AG09309 (cell line): ENCODE measurements around the gene ALDH16A1.

ENCODE experiments used
- DNase-seq: peaks from one replicate; pipeline ENCODE4 v3.0.0-alpha.2; 2010; ENCODE audit warnings: low read depth
- H3K4me3 ChIP-seq: 2 replicates; pipeline ENCODE4 v1.5.1; 2011; ENCODE audit warnings: mild to moderate bottlenecking, low read depth, low read length, moderate library complexity; ENCODE audit not compliant: control insufficient read depth
- CTCF ChIP-seq: IDR thresholded peaks from 2 replicates; pipeline ENCODE4 v1.5.1; 2011; ENCODE audit warnings: mild to moderate bottlenecking, low read depth, low read length, inconsistent platforms; ENCODE audit not compliant: insufficient read depth, control insufficient read depth; ENCODE audit errors: missing control alignments

The ALDH16A1 gene

GRCh38 chr19:49434907-49435583 is 18.0 kb upstream of the ALDH16A1 start:
- DNase-seq = no peak
- no peak overlapping the region for H3K4me3 ChIP-seq
- TF ChIP-seq CTCF = no peak

GRCh38 chr19:49435670-49436069 is 17.4 kb upstream of the ALDH16A1 start:
- TF ChIP-seq CTCF = no peak
- no peak overlapping the region for H3K4me3 ChIP-seq
- DNase-seq = no peak

GRCh38 chr19:49436381-49437017 is 16.5 kb upstream of the ALDH16A1 start:
- no peak for DNase-seq
- no peak overlapping the region for H3K4me3 ChIP-seq
- no peak for TF ChIP-seq CTCF

- no peak for DNase-seq
- no peak overlapping the region for H3K4me3 ChIP-seq
- TF ChIP-seq CTCF = no peak
These were observed 15.8 kb upstream of the ALDH16A1 start for GRCh38 chr19:49437231-49437630.

GRCh38 chr19:49438261-49438660 is 14.8 kb upstream of the ALDH16A1 start:
- H3K4me3 ChIP-seq = no peak overlapping the region
- no peak for TF ChIP-seq CTCF
- no peak for DNase-seq

- no peak overlapping the region for H3K4me3 ChIP-seq
- no peak for TF ChIP-seq CTCF
- DNase-seq = no peak
These were observed 13.2 kb upstream of the ALDH16A1 start for GRCh38 chr19:49439836-49440235.
